Fibroblast of lung (primary cell): Measurements from ENCODE around the gene CA6.

Experiments used
- CTCF ChIP-seq, 2 donors: IDR thresholded peaks in 1 of 2; conservative IDR thresholded peaks in 1 of 2; 1 replicate in 1 of 2; 2 replicates in 1 of 2; pipeline ENCODE4 v1.5.1; 2011 to 2012; ENCODE audit warnings: low read length in 2 of 2, control low read depth in 1 of 2, inconsistent platforms in 1 of 2, low read depth in 1 of 2, mild to moderate bottlenecking in 1 of 2
- EZH2 ChIP-seq: IDR thresholded peaks from 2 replicates; pipeline ENCODE4 v1.5.1; 2012; ENCODE audit warnings: low read length, control low read depth, mild to moderate bottlenecking; ENCODE audit errors: missing control alignments

- TF ChIP-seq CTCF (conservative IDR thresholded peaks at IDR 0.05 in 1 of 2, IDR thresholded peaks at IDR 0.05 in 1 of 2; ENCODE audit: low read depth in 1 of 2, low read length in 2 of 2): no peak
- no peak for TF ChIP-seq EZH2
Measured at GRCh38 chr1:9016455-9016854, 70.8 kb downstream of the CA6 start.
